ENCODE results near the gene MYT1. TPM values are rescaled to one million over a fixed set of nuclear protein-coding genes. Genes with fewer than 3 reads are reported as not detected.

MYT1 gene
- total RNA-seq, 2 donors from 2014 or later = 0.27 to 0.74 TPM

- Histone ChIP-seq H3K27ac (no peak overlapping the region), H3K27me3 (replicated peaks; ENCODE audit: insufficient read depth) (peaks cover 2% of the 10 kb centered on the region), H3K4me1 (replicated peaks) (no peaks in the 10 kb centered on the region), H3K36me3 (no peaks in the 10 kb centered on the region), H3K4me3 (no peak overlapping the region), H3K9me3 (no peaks in the 10 kb centered on the region)
- DNase-seq (ENCODE audit: low spot score) = no peak
- intact Hi-C loops (cut with DNase I) = no loop called here
- 72% methylated on average over 22 of the region's 22 CpGs for WGBS
- no peak for TF ChIP-seq POLR2AphosphoS5 (IDR thresholded peaks at IDR 0.05)
- TF ChIP-seq POLR2A (IDR thresholded peaks at IDR 0.05) = no peak
- no peak for TF ChIP-seq CTCF (IDR thresholded peaks at IDR 0.05)
Measured at GRCh38 chr20:64155258-64156135, 8.8 kb upstream of the MYT1 start.

GRCh38 chr20:64156136-64156885, 7.9 kb upstream of the MYT1 start:
- DNase-seq (ENCODE audit: low spot score) = no peak
- Histone ChIP-seq H3K27me3 (replicated peaks; ENCODE audit: insufficient read depth) (peaks cover 6% of the 10 kb centered on the region), H3K9me3 (no peaks in the 10 kb centered on the region), H3K4me3 (no peak overlapping the region), H3K36me3 (no peaks in the 10 kb centered on the region), H3K4me1 (replicated peaks) (no peaks in the 10 kb centered on the region), H3K27ac (no peak overlapping the region)
- intact Hi-C loops (cut with DNase I) = no loop called here
- WGBS = 81% methylated on average over 9 of the region's 9 CpGs
- TF ChIP-seq POLR2AphosphoS5 (IDR thresholded peaks at IDR 0.05) = no peak
- no peak for TF ChIP-seq POLR2A (IDR thresholded peaks at IDR 0.05)
- TF ChIP-seq CTCF (IDR thresholded peaks at IDR 0.05) = no peak

- no peak for DNase-seq (ENCODE audit: low spot score)
- WGBS = 63% methylated on average over 27 of the region's 27 CpGs
- H3K4me3 ChIP-seq = no peak overlapping the region
- no peak overlapping the region for H3K27ac ChIP-seq
- no peak for TF ChIP-seq POLR2A (IDR thresholded peaks at IDR 0.05)
- TF ChIP-seq CTCF (IDR thresholded peaks at IDR 0.05) = no peak
- no peak for TF ChIP-seq POLR2AphosphoS5 (IDR thresholded peaks at IDR 0.05)
- intact Hi-C loops (cut with DNase I) = no loop called here
- peaks cover 6% of the 10 kb centered on the region for H3K27me3 ChIP-seq (replicated peaks; ENCODE audit: insufficient read depth)
- no peaks in the 10 kb centered on the region for H3K9me3 ChIP-seq
- no peaks in the 10 kb centered on the region for H3K36me3 ChIP-seq
- H3K4me1 ChIP-seq (replicated peaks) = no peaks in the 10 kb centered on the region
Measured at GRCh38 chr20:64156886-64157875, 7.1 kb upstream of the MYT1 start.

- WGBS = 73% methylated on average over 1 of the region's 1 CpG
- DNase-seq (ENCODE audit: low spot score) = no peak
Measured at GRCh38 chr20:64157878-64158277, 6.4 kb upstream of the MYT1 start.

More at GRCh38 chr20:64157878-64158277, 6.4 kb upstream of the MYT1 start:
- Histone ChIP-seq H3K4me1 (replicated peaks) (no peaks in the 10 kb centered on the region), H3K4me3 (no peak overlapping the region), H3K27ac (no peak overlapping the region), H3K27me3 (replicated peaks; ENCODE audit: insufficient read depth) (peaks cover 13% of the 10 kb centered on the region), H3K36me3 (no peaks in the 10 kb centered on the region), H3K9me3 (no peaks in the 10 kb centered on the region)
- intact Hi-C loops (cut with DNase I) = no loop called here
- TF ChIP-seq POLR2A (IDR thresholded peaks at IDR 0.05) = no peak
- no peak for TF ChIP-seq CTCF (IDR thresholded peaks at IDR 0.05)
- no peak for TF ChIP-seq POLR2AphosphoS5 (IDR thresholded peaks at IDR 0.05)
